Measurements from ENCODE around the gene GNPTAB. TPM values are rescaled to one million over a fixed set of nuclear protein-coding genes. Genes with fewer than 3 reads are reported as not detected.

Gene GNPTAB
- total and polyA plus RNA-seq, 2 of the 4 experiments (the other 2 are of a cell fraction): 16.0 to 24.2 TPM

DNA sequence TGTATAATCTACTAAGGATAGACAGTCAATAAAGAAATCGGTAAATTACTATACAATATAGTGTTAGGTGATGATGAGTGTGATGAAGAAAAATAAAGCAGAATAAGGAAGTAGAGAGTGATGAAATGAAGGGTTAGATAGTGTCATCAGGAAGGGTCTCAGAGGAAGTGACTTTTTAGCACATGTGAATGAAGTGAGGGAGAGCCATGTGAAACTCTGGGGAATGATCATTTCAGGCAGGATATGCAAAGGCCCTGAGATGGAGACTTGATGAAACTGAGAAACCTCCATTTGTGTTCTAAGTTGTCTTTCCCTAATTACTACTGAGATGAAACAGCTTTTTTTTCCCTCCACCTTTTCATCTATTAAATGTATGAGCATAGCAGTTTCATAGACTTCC is 19.4 kb upstream of the GNPTAB start:
- POLR2A ChIA-PET (ENCODE audit: unreplicated experiment): no interaction called here
- ATAC-seq (ENCODE audit: low read depth): no peak
- Histone ChIP-seq H2AK5ac (ENCODE audit: low read depth, low read length) (no peak overlapping the region), H3K56ac (ENCODE audit: extremely low read depth, insufficient read depth, low read length) (no peak overlapping the region), H3K4me2 (ENCODE audit: low read depth, low read length) (no peak overlapping the region), H4K91ac (ENCODE audit: insufficient read depth, low read depth, low read length) (no peak overlapping the region), H2BK5ac (ENCODE audit: low read depth, low read length, poor library complexity, severe bottlenecking) (no peak overlapping the region), H3K27ac (ENCODE audit: insufficient read depth, low read length) (no peak overlapping the region), H2AFZ (replicated peaks; ENCODE audit: low read length, poor library complexity) (no peak overlapping the region), H2BK120ac (ENCODE audit: low read depth, low read length) (no peak overlapping the region), H3K27me3 (ENCODE audit: control insufficient read depth, insufficient read depth, low read length) (no peaks in the 10 kb centered on the region), H4K20me1 (ENCODE audit: insufficient read depth, low read length) (no peaks in the 10 kb centered on the region), H4K8ac (ENCODE audit: low read depth in 2 of 2, low read length in 2 of 2) (no peak overlapping the region), H4K5ac (ENCODE audit: low read depth, low read length) (no peak overlapping the region), H3K14ac (replicated peaks; ENCODE audit: low read depth, low read length) (no peak overlapping the region), H3K9me3 (ENCODE audit: control insufficient read depth, insufficient read depth, low read length) (no peaks in the 10 kb centered on the region), H3K9ac (ENCODE audit: low read depth, low read length) (no peak overlapping the region), H2AK9ac (replicated peaks; ENCODE audit: low read depth, low read length, poor library complexity) (no peak overlapping the region), H3K36me3 (ENCODE audit: control insufficient read depth, insufficient read depth, low read length) (no peaks in the 10 kb centered on the region), H2BK20ac (ENCODE audit: low read depth, low read length) (no peak overlapping the region), H3K23ac (ENCODE audit: low read depth, low read length) (no peak overlapping the region), H2BK15ac (ENCODE audit: low read depth, low read length) (no peak overlapping the region), H3K18ac (ENCODE audit: low read depth, low read length) (no peak overlapping the region), H3K4me1 (ENCODE audit: control insufficient read depth, insufficient read depth, low read length) (peaks cover 6% of the 10 kb centered on the region), H3K4ac (ENCODE audit: low read depth, low read length) (no peak overlapping the region), H3K4me3 (ENCODE audit: insufficient read depth, low read depth, low read length) (no peak overlapping the region), H3K79me1 (ENCODE audit: low read depth in 1 of 2, low read length in 2 of 2) (no peaks in the 10 kb centered on the region), H3K9me1 (ENCODE audit: insufficient read depth, low read length) (peaks cover 7% of the 10 kb centered on the region; the same call in 1 of the 2 replicates)
- dilution Hi-C loops (cut with HindIII; ENCODE audit: low sequenced_read_pairs, unreplicated experiment) (no loop called here), intact Hi-C loops (cut with micrococcal nuclease) (no loop called here), in situ Hi-C loops (cut with MboI; ENCODE audit: low sequenced_read_pairs) (no loop called here)
- CTCF ChIA-PET: no interaction called here
- DNase-seq: no peak
- WGBS, 2 experiments (ENCODE audit: extremely low coverage in 2 of 2, insufficient read length in 1 of 2): no CpG with 5 or more reads among the region's 1 CpG
- TF ChIP-seq MAZ (IDR thresholded peaks at IDR 0.05; ENCODE audit: borderline replicate concordance, low read depth, low read length) (no peak), RCOR1 (IDR thresholded peaks at IDR 0.05; ENCODE audit: insufficient replicate concordance, low read length) (no peak), CHD1 (IDR thresholded peaks at IDR 0.05; ENCODE audit: low read depth, low read length) (no peak), NFE2L2 (IDR thresholded peaks at IDR 0.05; ENCODE audit: low read depth, low read length) (no peak), RFX5 (IDR thresholded peaks at IDR 0.05; ENCODE audit: low read depth, low read length) (no peak), MXI1 (IDR thresholded peaks at IDR 0.05; ENCODE audit: borderline replicate concordance, low read depth, low read length) (no peak), FOS (IDR thresholded peaks at IDR 0.05; ENCODE audit: low read depth, low read length) (no peak), MAFK (IDR thresholded peaks at IDR 0.05; ENCODE audit: low read depth, low read length) (no peak), RAD21 (IDR thresholded peaks at IDR 0.05; ENCODE audit: low read length) (no peak), POLR2A (IDR thresholded peaks at IDR 0.05; ENCODE audit: low read depth, low read length) (no peak), BHLHE40 (IDR thresholded peaks at IDR 0.05; ENCODE audit: low read depth, low read length) (no peak), CEBPB (IDR thresholded peaks at IDR 0.05; ENCODE audit: low read depth, low read length) (no peak), SMC3 (IDR thresholded peaks at IDR 0.05; ENCODE audit: low read depth, low read length) (no peak)
- TF ChIP-seq, protein P1, sequence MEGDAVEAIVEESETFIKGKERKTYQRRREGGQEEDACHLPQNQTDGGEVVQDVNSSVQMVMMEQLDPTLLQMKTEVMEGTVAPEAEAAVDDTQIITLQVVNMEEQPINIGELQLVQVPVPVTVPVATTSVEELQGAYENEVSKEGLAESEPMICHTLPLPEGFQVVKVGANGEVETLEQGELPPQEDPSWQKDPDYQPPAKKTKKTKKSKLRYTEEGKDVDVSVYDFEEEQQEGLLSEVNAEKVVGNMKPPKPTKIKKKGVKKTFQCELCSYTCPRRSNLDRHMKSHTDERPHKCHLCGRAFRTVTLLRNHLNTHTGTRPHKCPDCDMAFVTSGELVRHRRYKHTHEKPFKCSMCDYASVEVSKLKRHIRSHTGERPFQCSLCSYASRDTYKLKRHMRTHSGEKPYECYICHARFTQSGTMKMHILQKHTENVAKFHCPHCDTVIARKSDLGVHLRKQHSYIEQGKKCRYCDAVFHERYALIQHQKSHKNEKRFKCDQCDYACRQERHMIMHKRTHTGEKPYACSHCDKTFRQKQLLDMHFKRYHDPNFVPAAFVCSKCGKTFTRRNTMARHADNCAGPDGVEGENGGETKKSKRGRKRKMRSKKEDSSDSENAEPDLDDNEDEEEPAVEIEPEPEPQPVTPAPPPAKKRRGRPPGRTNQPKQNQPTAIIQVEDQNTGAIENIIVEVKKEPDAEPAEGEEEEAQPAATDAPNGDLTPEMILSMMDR (conservative IDR thresholded peaks at IDR 0.05; ENCODE audit: low read depth, low read length): no peak
- TF ChIP-seq, protein P2, sequence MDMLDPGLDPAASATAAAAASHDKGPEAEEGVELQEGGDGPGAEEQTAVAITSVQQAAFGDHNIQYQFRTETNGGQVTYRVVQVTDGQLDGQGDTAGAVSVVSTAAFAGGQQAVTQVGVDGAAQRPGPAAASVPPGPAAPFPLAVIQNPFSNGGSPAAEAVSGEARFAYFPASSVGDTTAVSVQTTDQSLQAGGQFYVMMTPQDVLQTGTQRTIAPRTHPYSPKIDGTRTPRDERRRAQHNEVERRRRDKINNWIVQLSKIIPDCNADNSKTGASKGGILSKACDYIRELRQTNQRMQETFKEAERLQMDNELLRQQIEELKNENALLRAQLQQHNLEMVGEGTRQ (IDR thresholded peaks at IDR 0.05; ENCODE audit: low read depth, low read length): no peak
- TF ChIP-seq, protein P3, sequence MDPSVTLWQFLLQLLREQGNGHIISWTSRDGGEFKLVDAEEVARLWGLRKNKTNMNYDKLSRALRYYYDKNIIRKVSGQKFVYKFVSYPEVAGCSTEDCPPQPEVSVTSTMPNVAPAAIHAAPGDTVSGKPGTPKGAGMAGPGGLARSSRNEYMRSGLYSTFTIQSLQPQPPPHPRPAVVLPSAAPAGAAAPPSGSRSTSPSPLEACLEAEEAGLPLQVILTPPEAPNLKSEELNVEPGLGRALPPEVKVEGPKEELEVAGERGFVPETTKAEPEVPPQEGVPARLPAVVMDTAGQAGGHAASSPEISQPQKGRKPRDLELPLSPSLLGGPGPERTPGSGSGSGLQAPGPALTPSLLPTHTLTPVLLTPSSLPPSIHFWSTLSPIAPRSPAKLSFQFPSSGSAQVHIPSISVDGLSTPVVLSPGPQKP (IDR thresholded peaks at IDR 0.05; ENCODE audit: borderline replicate concordance, low read depth, low read length): no peak
- no TSS peak for BruUV-seq (replicated peaks)
